Fibroblast of lung (primary cell): ENCODE measurements around the gene WWOX. TPM values are rescaled to one million over a fixed set of nuclear protein-coding genes. Genes with fewer than 3 reads are reported as not detected.

Experiments used
- DNase-seq, 2 donors: peaks; one replicate each; pipeline versions ENCODE4 v3.0.0 to v3.0.0-alpha.2; 2010; ENCODE audit warnings: low read depth in 2 of 2
- H2AFZ ChIP-seq: 2 replicates; pipeline ENCODE4 v1.5.1; 2012; ENCODE audit warnings: low read length, control low read depth, inconsistent platforms
- H3K27ac ChIP-seq: 2 replicates; pipeline ENCODE4 v1.5.1; 2011; ENCODE audit warnings: low read length, control low read depth; ENCODE audit not compliant: insufficient read depth
- H3K27me3 ChIP-seq: 2 replicates; pipeline ENCODE4 v1.5.1; 2011; ENCODE audit warnings: mild to moderate bottlenecking, low read length; ENCODE audit not compliant: control insufficient read depth, insufficient read depth
- H3K36me3 ChIP-seq: 2 replicates; pipeline ENCODE4 v1.5.1; 2011; ENCODE audit warnings: low read length; ENCODE audit not compliant: control insufficient read depth, insufficient read depth
- H3K4me1 ChIP-seq: 2 replicates; pipeline ENCODE4 v1.5.1; 2011; ENCODE audit warnings: low read length; ENCODE audit not compliant: control insufficient read depth, insufficient read depth; ENCODE audit errors: extremely low read depth
- H3K4me2 ChIP-seq: 2 replicates; pipeline ENCODE4 v1.5.1; 2011; ENCODE audit warnings: low read length, control low read depth; ENCODE audit not compliant: insufficient read depth; ENCODE audit errors: extremely low read depth
- H3K4me3 ChIP-seq, 4 experiments: fragments of 200-600 bp in 1 of 4; sonication (generic) in 1 of 4; replicated peaks in 1 of 4; 2 replicates each; pipeline ENCODE4 v1.5.1; 2011 to 2016; ENCODE audit warnings: low read length in 4 of 4, low read depth in 3 of 4, mild to moderate bottlenecking in 3 of 4, control low read depth in 2 of 4, inconsistent platforms in 1 of 4, mixed read lengths in 1 of 4; ENCODE audit not compliant: insufficient read depth in 1 of 4; ENCODE audit errors: control extremely low read depth in 1 of 4
- H3K79me2 ChIP-seq: 2 replicates; pipeline ENCODE4 v1.5.1; 2012; ENCODE audit warnings: mild to moderate bottlenecking, low read length, inconsistent platforms; ENCODE audit not compliant: control insufficient read depth, insufficient read depth
- H3K9ac ChIP-seq: 2 replicates; pipeline ENCODE4 v1.5.1; 2011; ENCODE audit warnings: mild to moderate bottlenecking, low read length, control low read depth; ENCODE audit not compliant: insufficient read depth
- H3K9me3 ChIP-seq: 2 replicates; pipeline ENCODE4 v1.5.1; 2012; ENCODE audit warnings: low read depth, low read length; ENCODE audit not compliant: control insufficient read depth, insufficient read depth
- H4K20me1 ChIP-seq: 2 replicates; pipeline ENCODE4 v1.5.1; 2011; ENCODE audit warnings: low read length; ENCODE audit not compliant: control insufficient read depth, insufficient read depth; ENCODE audit errors: extremely low read depth
- CTCF ChIP-seq, 2 donors: IDR thresholded peaks in 1 of 2; conservative IDR thresholded peaks in 1 of 2; 1 replicate in 1 of 2; 2 replicates in 1 of 2; pipeline ENCODE4 v1.5.1; 2011 to 2012; ENCODE audit warnings: low read length in 2 of 2, control low read depth in 1 of 2, inconsistent platforms in 1 of 2, low read depth in 1 of 2, mild to moderate bottlenecking in 1 of 2
- EZH2 ChIP-seq: IDR thresholded peaks from 2 replicates; pipeline ENCODE4 v1.5.1; 2012; ENCODE audit warnings: low read length, control low read depth, mild to moderate bottlenecking; ENCODE audit errors: missing control alignments
- polyA plus RNA-seq, 2 donors: library from polyadenylated mRNA; depleted of rRNA in 1 of 2; stranded (reverse) in 1 of 2; unstranded in 1 of 2; fragments of >200 nt; gene quantifications; 2 replicates each; pipeline ENCODE4 v1.2.1, GENCODE V29; 2011 to 2012; ENCODE audit warnings: missing spikeins in 1 of 2
- total RNA-seq: library from RNA; depleted of rRNA; stranded (reverse); fragments of >200 nt; gene quantifications from 2 replicates; pipeline ENCODE4 v1.2.1, GENCODE V29; 2014

The WWOX gene
- total and polyA plus RNA-seq, 2 donors (not counting 1 experiment from before 2014, with no cell fraction given) = 5.6 to 16.3 TPM

- Histone ChIP-seq H3K4me1 (peaks cover 2% of the 10 kb centered on the region), H3K9me3 (no peaks in the 10 kb centered on the region), H3K9ac (no peak overlapping the region), H3K27me3 (no peaks in the 10 kb centered on the region), H3K4me2 (no peak overlapping the region), H2AFZ (peak overlapping the region; percentile 57), H3K4me3 (no peak overlapping the region), H3K36me3 (no peaks in the 10 kb centered on the region), H4K20me1 (no peaks in the 10 kb centered on the region), H3K27ac (no peak overlapping the region), H3K79me2 (no peaks in the 10 kb centered on the region)
- DNase-seq = peak; percentile 46 to 79
- TF ChIP-seq CTCF (conservative IDR thresholded peaks at IDR 0.05 in 1 of 2, IDR thresholded peaks at IDR 0.05 in 1 of 2; ENCODE audit: low read depth in 1 of 2, low read length in 2 of 2) (no peak), EZH2 (no peak)
These were observed 570.5 kb downstream of the WWOX start for GRCh38 chr16:78669994-78670393.

- TF ChIP-seq CTCF (conservative IDR thresholded peaks at IDR 0.05 in 1 of 2, IDR thresholded peaks at IDR 0.05 in 1 of 2; ENCODE audit: low read depth in 1 of 2, low read length in 2 of 2) = no peak
- TF ChIP-seq EZH2 = no peak
- DNase-seq = no peak
- Histone ChIP-seq H3K4me1 (peaks cover 7% of the 10 kb centered on the region), H3K4me3 (no peak overlapping the region), H4K20me1 (no peaks in the 10 kb centered on the region), H3K9ac (no peak overlapping the region), H3K27ac (no peak overlapping the region), H3K4me2 (no peak overlapping the region), H3K9me3 (no peaks in the 10 kb centered on the region), H3K79me2 (no peaks in the 10 kb centered on the region), H3K36me3 (no peaks in the 10 kb centered on the region), H3K27me3 (no peaks in the 10 kb centered on the region), H2AFZ (no peak overlapping the region)
These were observed 573.5 kb downstream of the WWOX start for GRCh38 chr16:78672779-78673556.

- no peak overlapping the region for H3K4me3 ChIP-seq
- peaks cover 7% of the 10 kb centered on the region for H3K4me1 ChIP-seq
- H3K79me2 ChIP-seq = no peaks in the 10 kb centered on the region
- no peak for DNase-seq
- H3K27ac ChIP-seq = no peak overlapping the region
- no peak for TF ChIP-seq CTCF (conservative IDR thresholded peaks at IDR 0.05 in 1 of 2, IDR thresholded peaks at IDR 0.05 in 1 of 2; ENCODE audit: low read depth in 1 of 2, low read length in 2 of 2)
- TF ChIP-seq EZH2 = no peak
- H4K20me1 ChIP-seq = no peaks in the 10 kb centered on the region
- no peaks in the 10 kb centered on the region for H3K27me3 ChIP-seq
- no peak overlapping the region for H3K9ac ChIP-seq
- H2AFZ ChIP-seq = no peak overlapping the region
- no peaks in the 10 kb centered on the region for H3K36me3 ChIP-seq
- H3K4me2 ChIP-seq = no peak overlapping the region
- no peaks in the 10 kb centered on the region for H3K9me3 ChIP-seq
These were observed 574.4 kb downstream of the WWOX start for GRCh38 chr16:78673884-78674283.
